ENCODE results near the gene GON4L.

GRCh38 chr1:155740995-155741394 lies 116.0 kb downstream of the GON4L start:
- no peak for TF ChIP-seq CTCF (IDR thresholded peaks at IDR 0.05)
- TF ChIP-seq EP300 (IDR thresholded peaks at IDR 0.05): no peak
- no peak for TF ChIP-seq POLR2A (IDR thresholded peaks at IDR 0.05)
- TF ChIP-seq POLR2AphosphoS5 (IDR thresholded peaks at IDR 0.05): no peak
